Osteoblast (primary cell): ENCODE measurements around the gene SLBP. TPM values are rescaled to one million over a fixed set of nuclear protein-coding genes. Genes with fewer than 3 reads are reported as not detected.

Experiments used
- DNase-seq: peaks from one replicate; pipeline ENCODE4 v3.0.0; 2011; ENCODE audit warnings: low spot score, mixed read lengths; ENCODE audit not compliant: insufficient read length; ENCODE audit errors: missing footprints
- H2AFZ ChIP-seq: 2 replicates; pipeline ENCODE4 v1.6.0; 2011; ENCODE audit warnings: mild to moderate bottlenecking, low read length
- H3K27ac ChIP-seq: 2 replicates; pipeline ENCODE4 v1.5.1; 2011; ENCODE audit warnings: mild to moderate bottlenecking, low read depth, low read length, moderate library complexity
- H3K27me3 ChIP-seq: 2 replicates; pipeline ENCODE4 v1.6.0; 2012; ENCODE audit warnings: mild to moderate bottlenecking, control low read depth, inconsistent platforms, low read length, moderate library complexity; ENCODE audit not compliant: insufficient read depth
- H3K36me3 ChIP-seq: 2 replicates; pipeline ENCODE4 v1.5.1; 2011; ENCODE audit warnings: mild to moderate bottlenecking, low read length, control low read depth, moderate library complexity; ENCODE audit not compliant: insufficient read depth
- H3K4me1 ChIP-seq: 2 replicates; pipeline ENCODE4 v1.5.1; 2011; ENCODE audit warnings: mild to moderate bottlenecking, low read length, control low read depth, moderate library complexity; ENCODE audit not compliant: insufficient read depth
- H3K4me2 ChIP-seq: 2 replicates; pipeline ENCODE4 v1.6.0; 2011; ENCODE audit warnings: mild to moderate bottlenecking, low read length; ENCODE audit not compliant: insufficient read depth
- H3K4me3 ChIP-seq: fragments of 200-600 bp; sonication (generic); 3 replicates; pipeline ENCODE4 v1.5.1; 2012; ENCODE audit warnings: mild to moderate bottlenecking, low read length, inconsistent platforms; ENCODE audit not compliant: insufficient read depth
- H3K79me2 ChIP-seq: 2 replicates; pipeline ENCODE4 v1.6.0; 2012; ENCODE audit warnings: mild to moderate bottlenecking, low read length, control low read depth, inconsistent platforms; ENCODE audit not compliant: insufficient read depth
- H3K9me3 ChIP-seq: 2 replicates; pipeline ENCODE4 v1.5.1; 2011; ENCODE audit warnings: low read depth, low read length, control low read depth
- H4K20me1 ChIP-seq: 2 replicates; pipeline ENCODE4 v1.6.0; 2012; ENCODE audit warnings: mild to moderate bottlenecking, low read length, control low read depth; ENCODE audit not compliant: insufficient read depth
- CTCF ChIP-seq: IDR thresholded peaks from 2 replicates; pipeline ENCODE4 v1.5.1; 2011; ENCODE audit warnings: mild to moderate bottlenecking, low read depth, low read length, moderate library complexity; ENCODE audit errors: extremely low read depth
- total RNA-seq: library from RNA; depleted of rRNA; stranded (reverse); fragments of >200 nt; gene quantifications from 2 replicates; pipeline ENCODE4 v1.2.3, GENCODE V29; 2012

SLBP gene
- total RNA-seq, 1 donor: 55.7 TPM

GRCh38 chr4:1655676-1656075 is 56.4 kb downstream of the SLBP start:
- Histone ChIP-seq H3K27ac (no peak overlapping the region), H2AFZ (no peak overlapping the region), H3K4me1 (no peaks in the 10 kb centered on the region), H3K4me3 (no peak overlapping the region), H3K79me2 (no peaks in the 10 kb centered on the region), H3K36me3 (no peaks in the 10 kb centered on the region), H3K27me3 (no peaks in the 10 kb centered on the region), H3K4me2 (no peak overlapping the region), H3K9me3 (no peaks in the 10 kb centered on the region), H4K20me1 (no peaks in the 10 kb centered on the region)
- TF ChIP-seq CTCF: no peak
- no peak for DNase-seq

GRCh38 chr4:1655081-1655480 is 57.0 kb downstream of the SLBP start:
- no peak overlapping the region for H3K27ac ChIP-seq
- H3K4me3 ChIP-seq: no peak overlapping the region
- H3K9me3 ChIP-seq: no peaks in the 10 kb centered on the region
- TF ChIP-seq CTCF: no peak
- H4K20me1 ChIP-seq: no peaks in the 10 kb centered on the region
- H3K79me2 ChIP-seq: no peaks in the 10 kb centered on the region
- DNase-seq: no peak
- no peak overlapping the region for H2AFZ ChIP-seq
- H3K4me2 ChIP-seq: no peak overlapping the region
- no peaks in the 10 kb centered on the region for H3K36me3 ChIP-seq
- H3K4me1 ChIP-seq: no peaks in the 10 kb centered on the region
- no peaks in the 10 kb centered on the region for H3K27me3 ChIP-seq

- Histone ChIP-seq H2AFZ (no peak overlapping the region), H3K9me3 (no peaks in the 10 kb centered on the region), H3K27me3 (no peaks in the 10 kb centered on the region), H3K36me3 (no peaks in the 10 kb centered on the region), H4K20me1 (no peaks in the 10 kb centered on the region), H3K27ac (no peak overlapping the region), H3K4me2 (no peak overlapping the region), H3K4me3 (no peak overlapping the region), H3K79me2 (no peaks in the 10 kb centered on the region), H3K4me1 (no peaks in the 10 kb centered on the region)
- TF ChIP-seq CTCF: no peak
- no peak for DNase-seq
These were observed 57.7 kb downstream of the SLBP start for GRCh38 chr4:1654216-1654955.

- no peaks in the 10 kb centered on the region for H3K9me3 ChIP-seq
- no peaks in the 10 kb centered on the region for H3K4me1 ChIP-seq
- no peaks in the 10 kb centered on the region for H3K27me3 ChIP-seq
- H3K4me2 ChIP-seq: no peak overlapping the region
- no peak overlapping the region for H3K27ac ChIP-seq
- H3K4me3 ChIP-seq: no peak overlapping the region
- H2AFZ ChIP-seq: no peak overlapping the region
- H3K79me2 ChIP-seq: no peaks in the 10 kb centered on the region
- H3K36me3 ChIP-seq: no peaks in the 10 kb centered on the region
- no peak for DNase-seq
- H4K20me1 ChIP-seq: no peaks in the 10 kb centered on the region
- TF ChIP-seq CTCF: no peak
These were observed 58.3 kb downstream of the SLBP start for GRCh38 chr4:1653776-1654175.
